GM12873 (cell line): ENCODE measurements around the gene DENND4C.

Experiments
- CTCF ChIP-seq: IDR thresholded peaks from 2 replicates; pipeline ENCODE4 v1.5.1; 2012; ENCODE audit warnings: low read depth, mild to moderate bottlenecking, moderate library complexity, low read length, control low read depth; ENCODE audit not compliant: insufficient read depth; ENCODE audit errors: missing control alignments

The DENND4C gene

GRCh38 chr9:19192202-19193028 is 38.1 kb upstream of the DENND4C start:
- no peak for TF ChIP-seq CTCF

- TF ChIP-seq CTCF, result no peak
Observed at GRCh38 chr9:19193029-19193324, 37.5 kb upstream of the DENND4C start.

GRCh38 chr9:19198406-19198805 is 32.1 kb upstream of the DENND4C start:
- no peak for TF ChIP-seq CTCF

- TF ChIP-seq CTCF, result no peak
Observed at GRCh38 chr9:19199012-19199411, 31.5 kb upstream of the DENND4C start.

DNA sequence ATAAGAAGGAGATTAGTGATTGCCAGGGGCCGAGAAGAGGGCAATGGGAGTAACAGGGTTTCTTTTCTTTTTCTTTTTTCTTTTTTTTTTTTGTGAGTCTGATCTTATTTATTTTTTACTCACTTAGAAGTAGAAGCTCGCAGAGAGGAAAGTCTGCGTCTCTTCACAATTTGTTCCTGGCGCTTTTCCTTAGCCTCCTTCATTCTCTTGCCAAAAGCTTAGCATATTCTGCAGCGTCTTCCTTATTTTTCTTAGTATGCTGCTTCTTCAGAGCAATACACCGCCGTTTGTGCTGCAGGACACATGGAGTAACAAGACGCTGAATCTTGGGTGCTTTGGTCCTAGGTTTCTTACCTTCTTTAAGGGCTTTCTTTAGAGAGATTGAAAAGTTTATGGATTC is 30.3 kb upstream of the DENND4C start:
- TF ChIP-seq CTCF, result no peak

GRCh38 chr9:19201899-19202891 is 28.3 kb upstream of the DENND4C start:
- TF ChIP-seq CTCF, result no peak

GRCh38 chr9:19203058-19203457 is 27.4 kb upstream of the DENND4C start:
- TF ChIP-seq CTCF, result no peak
